HCT116 (cell line): Measurements from ENCODE around the gene FKBP10. TPM values are rescaled to one million over a fixed set of nuclear protein-coding genes. Genes with fewer than 3 reads are reported as not detected.
A peak's percentile ranks its signal among the peaks of the same experiment; 100 is the strongest.

Experiments used
- ATAC-seq: fragments of 200-7000 bp; cut with Tn5 transposase; 2 replicates; pipeline ENCODE4 v1.9.1; 2020; ENCODE audit warnings: mild to moderate bottlenecking, moderate library complexity
- BruUV-seq: library from RNA; stranded (reverse); fragments of 400-500 nt; replicated peaks from 2 replicates; lab custom pipeline; 2021; lab: Mats Ljungman, UMichigan
- CTCF ChIA-PET: fragments of 300-600 bp; sonication (Branson Sonifier 250); formaldehyde crosslinking; loops from one replicate; lab custom pipeline; 2021; ENCODE audit warnings: antibody characterized with exemption; lab: Charles Lee
- POLR2A ChIA-PET: fragments of 300-600, 350-600 bp; sonication (Branson Sonifier 250); formaldehyde crosslinking; loops from one replicate; lab custom pipeline; 2021; ENCODE audit warnings: antibody characterized with exemption; lab: Charles Lee
- RAD21 ChIA-PET, 2 experiments: fragments of 300-600 bp; sonication (Branson Sonifier 250); formaldehyde crosslinking; loops; one replicate each; lab custom pipeline; 2023; ENCODE audit warnings: low total read pairs in 2 of 2; ENCODE audit not compliant: uncharacterized antibody in 2 of 2, unreplicated experiment in 2 of 2, low non-redundant PET in 1 of 2; lab: Charles Lee
- DNase-seq: peaks from one replicate; pipeline ENCODE4 v3.0.0-alpha.2; 2010; ENCODE audit warnings: low read depth, low spot score
- H2AFZ ChIP-seq: fragments of 200-600 bp; shearing (Covaris generic), sonication (generic); 2 replicates; pipeline ENCODE4 v1.6.1; 2017; ENCODE audit warnings: low read depth, mixed run types, mixed read lengths, antibody characterized with exemption, low read length; ENCODE audit not compliant: poor library complexity, severe bottlenecking
- H3K27ac ChIP-seq: 2 replicates; pipeline ENCODE4 v1.5.1; 2012; ENCODE audit warnings: low read depth, low read length
- H3K27me3 ChIP-seq: fragments of 200-600 bp; sonication (generic); 2 replicates; pipeline ENCODE4 v1.6.1; 2016; ENCODE audit warnings: mixed run types, low read length, mixed read lengths; ENCODE audit not compliant: insufficient read depth
- H3K36me3 ChIP-seq, 2 experiments: fragments of 200-500 bp in 1 of 2; fragments of 200-600 bp in 1 of 2; sonication (Bioruptor generic) in 1 of 2; sonication (generic) in 1 of 2; 2 replicates each; pipeline versions ENCODE4 v1.5.1 to v1.6.1; 2014 to 2016; ENCODE audit warnings: low read length in 2 of 2, inconsistent platforms in 1 of 2, mixed read lengths in 1 of 2, mixed run types in 1 of 2; ENCODE audit not compliant: insufficient read depth in 2 of 2, control insufficient read depth in 1 of 2
- H3K4me1 ChIP-seq, 2 experiments: fragments of 200-600 bp in 1 of 2; sonication (generic) in 1 of 2; 2 replicates each; pipeline versions ENCODE4 v1.5.1 to v1.6.1; 2012 to 2017; ENCODE audit warnings: low read length in 2 of 2, inconsistent platforms in 1 of 2, mild to moderate bottlenecking in 1 of 2, mixed read lengths in 1 of 2, mixed run types in 1 of 2, moderate library complexity in 1 of 2; ENCODE audit not compliant: insufficient read depth in 2 of 2, control insufficient read depth in 1 of 2
- H3K4me2 ChIP-seq: fragments of 200-600 bp; sonication (generic); 2 replicates; pipeline ENCODE4 v1.6.1; 2017; ENCODE audit warnings: mixed run types, low read length, mixed read lengths
- H3K4me3 ChIP-seq, 2 experiments: fragments of 200-600 bp in 1 of 2; sonication (generic) in 1 of 2; replicated peaks in 1 of 2; 2 replicates each; pipeline ENCODE4 v1.5.1; 2011 to 2016; ENCODE audit warnings: low read length in 2 of 2, control low read depth in 1 of 2, low read depth in 1 of 2, mild to moderate bottlenecking in 1 of 2, mixed read lengths in 1 of 2, mixed run types in 1 of 2
- H3K79me2 ChIP-seq: fragments of 200-600 bp; sonication (generic); 2 replicates; pipeline ENCODE4 v1.6.1; 2017; ENCODE audit warnings: mild to moderate bottlenecking, mixed run types, low read length, moderate library complexity, mixed read lengths; ENCODE audit not compliant: insufficient read depth
- H3K9ac ChIP-seq: fragments of 200-600 bp; sonication (generic); 2 replicates; pipeline ENCODE4 v1.6.1; 2016; ENCODE audit warnings: low read length, mixed read lengths
- H3K9me2 ChIP-seq: fragments of 200-600 bp; sonication (generic), shearing (Covaris generic); 2 replicates; pipeline ENCODE4 v1.6.1; 2017; ENCODE audit warnings: mixed run types, mild to moderate bottlenecking, moderate library complexity; ENCODE audit not compliant: insufficient read depth
- H3K9me3 ChIP-seq, 2 experiments: fragments of 200-500 bp in 1 of 2; fragments of 200-600 bp in 1 of 2; sonication (Bioruptor generic) in 1 of 2; sonication (generic) in 1 of 2; 2 replicates each; pipeline ENCODE4 v1.6.1; 2014 to 2017; ENCODE audit warnings: low read length in 2 of 2, mixed read lengths in 2 of 2, inconsistent platforms in 1 of 2, low read depth in 1 of 2, mild to moderate bottlenecking in 1 of 2, mixed run types in 1 of 2, moderate library complexity in 1 of 2; ENCODE audit not compliant: control insufficient read depth in 1 of 2, insufficient read depth in 1 of 2
- H4K20me1 ChIP-seq: fragments of 200-600 bp; sonication (generic), shearing (Covaris generic); 2 replicates; pipeline ENCODE4 v1.6.1; 2017; ENCODE audit warnings: mixed run types, mild to moderate bottlenecking, moderate library complexity; ENCODE audit not compliant: insufficient read depth
- CBX3 ChIP-seq: IDR thresholded peaks from 2 replicates; pipeline ENCODE4 v1.6.1; 2012; ENCODE audit warnings: low read depth
- CEBPB ChIP-seq: IDR thresholded peaks from 2 replicates; pipeline ENCODE4 v1.6.1; 2012; ENCODE audit warnings: low read depth
- EGR1 ChIP-seq: IDR thresholded peaks from 2 replicates; pipeline ENCODE4 v1.6.1; 2012; ENCODE audit warnings: low read depth
- ELF1 ChIP-seq: IDR thresholded peaks from 2 replicates; pipeline ENCODE4 v1.6.1; 2012; ENCODE audit warnings: low read depth, borderline replicate concordance
- JUND ChIP-seq: IDR thresholded peaks from 2 replicates; pipeline ENCODE4 v1.6.1; 2012
- MAX ChIP-seq: IDR thresholded peaks from 2 replicates; pipeline ENCODE4 v1.6.1; 2012
- POLR2AphosphoS5 ChIP-seq: IDR thresholded peaks from 2 replicates; pipeline ENCODE4 v1.6.1; 2011; ENCODE audit warnings: mild to moderate bottlenecking, low read depth, low read length, moderate library complexity
- RAD21 ChIP-seq: IDR thresholded peaks from 2 replicates; pipeline ENCODE4 v1.6.1; 2012; ENCODE audit warnings: low read depth, mild to moderate bottlenecking
- SIN3A ChIP-seq: IDR thresholded peaks from 2 replicates; pipeline ENCODE4 v1.6.1; 2012; ENCODE audit warnings: low read depth
- SP1 ChIP-seq: IDR thresholded peaks from 2 replicates; pipeline ENCODE4 v1.6.1; 2012; ENCODE audit warnings: low read depth
- ZFX ChIP-seq: fragments of 450-650 bp; IDR thresholded peaks from 2 replicates; pipeline ENCODE4 v1.6.1; 2017
- intact Hi-C: fragments of 100-400 bp; cut with micrococcal nuclease; formaldehyde crosslinking; loops from 2 replicates; pipeline ENCODE4 v1.10.0; 2022
- total RNA-seq: library from RNA; stranded (reverse); gene quantifications from one replicate; pipeline ENCODE4 v1.2.1, GENCODE V29; 2021; ENCODE audit not compliant: unreplicated experiment

Gene FKBP10
- total RNA-seq, 1 experiment from 2014 or later: 78.5 TPM

GRCh38 chr17:41787021-41787418 is 25.8 kb upstream of the FKBP10 start:
- no peak for DNase-seq

GRCh38 chr17:41792845-41793783 is 19.7 kb upstream of the FKBP10 start:
- CTCF ChIA-PET: interaction anchor here (1.0 to 1.2 kb wide), 2 partner anchors 8 to 56 kb away, joined by 3 read pairs; no protein-coding TSS in a partner anchor
- H3K9me3 ChIP-seq: no peaks in the 10 kb centered on the region
- H3K4me3 ChIP-seq: peak overlapping the region; percentile 41 to 56
- intact Hi-C loops: no loop called here
- no peaks in the 10 kb centered on the region for H3K36me3 ChIP-seq
- H3K9me2 ChIP-seq: no peaks in the 10 kb centered on the region
- H3K79me2 ChIP-seq: no peaks in the 10 kb centered on the region
- BruUV-seq: TSS peak; percentile 88
- peaks cover 40 to 56% of the 10 kb centered on the region in 2 experiments for H3K4me1 ChIP-seq
- no peaks in the 10 kb centered on the region for H3K27me3 ChIP-seq
- peak overlapping the region; percentile 73 for H3K9ac ChIP-seq
- ATAC-seq: peak; percentile 87
- TF ChIP-seq RAD21: peak; percentile 20; the same call in 1 of the 2 replicates
- TF ChIP-seq JUND: peak; percentile 68
- TF ChIP-seq SP1: peak; percentile 82
- TF ChIP-seq CEBPB: no peak
- TF ChIP-seq EGR1: peak; percentile 89
- TF ChIP-seq POLR2AphosphoS5: peak; percentile 70
- TF ChIP-seq SIN3A: no peak
- TF ChIP-seq MAX: peak; percentile 82
- TF ChIP-seq ZFX: 0 out of 2 replicates have a peak, but pooled peaks have one; percentile 57
- no peak for TF ChIP-seq ELF1
- TF ChIP-seq CBX3: peak; percentile 66; the same call in 1 of the 2 replicates
- POLR2A ChIA-PET: interaction anchor here (1.0 to 3.7 kb wide), 6 partner anchors 7 to 173 kb away, joined by 4 to 33 read pairs (median 7); partner anchors contain the start of genes CNP, EIF1 and JUP
- peak; percentile 79 for DNase-seq
- RAD21 ChIA-PET: interaction anchor here in 1 of 2 experiments (0.9 kb wide), 1 partner anchor 20 kb away, joined by 4 read pairs; no protein-coding TSS in a partner anchor
- peak overlapping the region; percentile 90 for H3K4me2 ChIP-seq
- no peaks in the 10 kb centered on the region for H4K20me1 ChIP-seq
- H3K27ac ChIP-seq: peak overlapping the region; percentile 93
- no peak overlapping the region for H2AFZ ChIP-seq

More at GRCh38 chr17:41787021-41787418, 25.8 kb upstream of the FKBP10 start:
- ChIA-PET CTCF (interaction anchor here (0.6 to 4.2 kb wide), 21 partner anchors 8 to 144 kb away, joined by 3 to 109 read pairs (median 3); partner anchors contain the start of genes ACLY, KLHL11, ODAD4 and P3H4), POLR2A (interaction anchor here (0.8 to 4.5 kb wide), 19 partner anchors 8 to 179 kb away, joined by 3 to 77 read pairs (median 5); partner anchors contain the start of genes FKBP10, ODAD4 and P3H4), RAD21 (interaction anchor here (0.6 to 2.4 kb wide), 4 partner anchors 9 to 51 kb away, joined by 3 to 13 read pairs (median 10); no protein-coding TSS in a partner anchor)
- H3K4me2 ChIP-seq: peak overlapping the region; percentile 67
- H3K9me3 ChIP-seq: no peaks in the 10 kb centered on the region
- peaks cover 41% of the 10 kb centered on the region for H3K79me2 ChIP-seq
- H3K4me3 ChIP-seq: peak overlapping the region; percentile 23 to 32
- H3K9ac ChIP-seq: peak overlapping the region; percentile 25
- H3K9me2 ChIP-seq: no peaks in the 10 kb centered on the region
- H4K20me1 ChIP-seq: no peaks in the 10 kb centered on the region
- no peak overlapping the region for H2AFZ ChIP-seq
- BruUV-seq: no TSS peak
- intact Hi-C loops: loop anchor here (2.0 kb wide), 1 partner anchor 14 kb away; no protein-coding TSS in a partner anchor
- peak overlapping the region; percentile 17; the same call in 1 of the 2 replicates for H3K27ac ChIP-seq
- peaks cover 41 to 60% of the 10 kb centered on the region in 2 experiments for H3K4me1 ChIP-seq
- no peaks in the 10 kb centered on the region for H3K27me3 ChIP-seq
- TF ChIP-seq CEBPB (no peak), MAX (peak; percentile 26; the same call in 1 of the 2 replicates), SIN3A (peak; percentile 52; the same call in 1 of the 2 replicates)
- no peak for ATAC-seq
- no peaks in the 10 kb centered on the region for H3K36me3 ChIP-seq
